ENCODE results near the gene EPN2.

GRCh38 chr17:19254651-19255050, 17.5 kb downstream of the EPN2 start:
- TF ChIP-seq EGR1 (IDR thresholded peaks at IDR 0.05; ENCODE audit: low read depth in 2 of 2) (no peak), CTCF (IDR thresholded peaks at IDR 0.05; ENCODE audit: low read depth, low read length, missing input control) (no peak), RAD21 (IDR thresholded peaks at IDR 0.05) (no peak), GABPA (IDR thresholded peaks at IDR 0.05 in 1 of 2, conservative IDR thresholded peaks at IDR 0.05 in 1 of 2) (no peak), ZBTB33 (IDR thresholded peaks at IDR 0.05) (no peak), REST (IDR thresholded peaks at IDR 0.05) (no peak), MAX (IDR thresholded peaks at IDR 0.05) (no peak), FOXA1 (IDR thresholded peaks at IDR 0.05) (no peak), JUND (IDR thresholded peaks at IDR 0.05) (no peak), HNF4G (IDR thresholded peaks at IDR 0.05) (no peak), TAF1 (conservative IDR thresholded peaks at IDR 0.05) (no peak), YY1 (IDR thresholded peaks at IDR 0.05) (no peak), SP1 (IDR thresholded peaks at IDR 0.05) (no peak)

Measured in liver (tissue), 3 donors.